HG03139 (cell line): Measurements from ENCODE around the gene CFAP57.

Experiments used
- ATAC-seq: cut with Tn5 transposase; IDR thresholded peaks from one replicate; pipeline ENCODE4 v1.9.1; 2021; ENCODE audit not compliant: unreplicated experiment

The CFAP57 gene

GRCh38 chr1:43293896-43294760, 122.0 kb downstream of the CFAP57 start:
- ATAC-seq, result no peak

- no peak for ATAC-seq
These were observed 122.6 kb downstream of the CFAP57 start for GRCh38 chr1:43294761-43295160.

GRCh38 chr1:43296207-43296606, 124.1 kb downstream of the CFAP57 start:
- no peak for ATAC-seq

GRCh38 chr1:43298055-43298454, 125.9 kb downstream of the CFAP57 start:
- ATAC-seq, result no peak

GRCh38 chr1:43299101-43299500, 127.0 kb downstream of the CFAP57 start:
- no peak for ATAC-seq

- ATAC-seq, result no peak
These were observed 128.4 kb downstream of the CFAP57 start, which contains the start of gene TIE1 for GRCh38 chr1:43300378-43301094. TIE1 (plus strand) TSS chr1:43300982; CDS start chr1:43301072, 90 bp downstream.

- ATAC-seq, result no peak
These were observed 130.1 kb downstream of the CFAP57 start for GRCh38 chr1:43302201-43302600.

- ATAC-seq, result no peak
These were observed 130.8 kb downstream of the CFAP57 start for GRCh38 chr1:43302721-43303470.

GRCh38 chr1:43303471-43304313, 131.6 kb downstream of the CFAP57 start:
- no peak for ATAC-seq
